SK-N-SH treated with all-trans-retinoic acid at 6 μM for 48 hours (cell line): Measurements from ENCODE around the gene PDE4B.

Experiments
- ARNTL ChIP-seq: fragments of 450-650 bp; formaldehyde crosslinking; IDR thresholded peaks from 2 replicates; pipeline ENCODE4 v1.5.0; 2020; ENCODE audit warnings: low read depth, mild to moderate bottlenecking, moderate library complexity, borderline replicate concordance
- ESRRG ChIP-seq: fragments of 250-450 bp; sonication (Bioruptor Pico); IDR thresholded peaks from 2 replicates; pipeline ENCODE4 v1.6.1; 2021; ENCODE audit warnings: mild to moderate bottlenecking
- GLIS3 ChIP-seq: fragments of 250-450 bp; sonication (Bioruptor Pico); IDR thresholded peaks from 2 replicates; pipeline ENCODE4 v1.5.0; 2020; ENCODE audit warnings: mild to moderate bottlenecking, moderate library complexity
- ISL1 ChIP-seq: fragments of 250-450 bp; sonication (Bioruptor Pico); IDR thresholded peaks from 2 replicates; pipeline ENCODE4 v2.1.2; 2022; ENCODE audit warnings: mild to moderate bottlenecking, moderate library complexity
- POU6F1 ChIP-seq: fragments of 250-450 bp; sonication (Bioruptor Pico); IDR thresholded peaks from 2 replicates; pipeline ENCODE4 v1.8.0; 2021; ENCODE audit warnings: low read depth, mild to moderate bottlenecking, moderate library complexity, borderline replicate concordance
- SNAI2 ChIP-seq: fragments of 250-450 bp; sonication (Bioruptor Pico); IDR thresholded peaks from 2 replicates; pipeline ENCODE4 v1.5.0; 2020; ENCODE audit warnings: mild to moderate bottlenecking, moderate library complexity
- TOX ChIP-seq: fragments of 250-450 bp; sonication (Bioruptor Pico); IDR thresholded peaks from 2 replicates; pipeline ENCODE4 v1.8.0; 2021; ENCODE audit warnings: mild to moderate bottlenecking, moderate library complexity, borderline replicate concordance
- ZC3H10 ChIP-seq: fragments of 250-450 bp; sonication (Bioruptor Pico); IDR thresholded peaks from 2 replicates; pipeline ENCODE4 v1.5.1; 2021; ENCODE audit warnings: mild to moderate bottlenecking, moderate library complexity
- ZFP3 ChIP-seq: fragments of 250-450 bp; sonication (Bioruptor Pico); IDR thresholded peaks from 2 replicates; pipeline ENCODE4 v1.5.0; 2020; ENCODE audit warnings: mild to moderate bottlenecking, moderate library complexity
- ZNF565 ChIP-seq: fragments of 450-650 bp; formaldehyde crosslinking; conservative IDR thresholded peaks from 2 replicates; pipeline ENCODE4 v1.5.0; 2020; ENCODE audit warnings: low read depth, mild to moderate bottlenecking, moderate library complexity
- ZNF8 ChIP-seq: fragments of 450-650 bp; formaldehyde crosslinking; IDR thresholded peaks from 2 replicates; pipeline ENCODE4 v1.5.0; 2020; ENCODE audit warnings: mild to moderate bottlenecking, moderate library complexity

GRCh38 chr1:66035616-66036245 is 243.0 kb downstream of the PDE4B start:
- no peak for TF ChIP-seq TOX
- TF ChIP-seq ZC3H10 (CRISPR knock-in tag): no peak
- no peak for TF ChIP-seq ISL1 (CRISPR knock-in tag)
- TF ChIP-seq ZNF565 (CRISPR knock-in tag): no peak
- no peak for TF ChIP-seq ZNF8 (CRISPR knock-in tag)
- no peak for TF ChIP-seq ARNTL (CRISPR knock-in tag)
- TF ChIP-seq ESRRG (CRISPR knock-in tag): no peak
- TF ChIP-seq ZFP3 (CRISPR knock-in tag): no peak
- TF ChIP-seq SNAI2 (CRISPR knock-in tag): no peak
- TF ChIP-seq POU6F1: no peak
- no peak for TF ChIP-seq GLIS3 (CRISPR knock-in tag)
